HL-60 (cell line): Measurements from ENCODE around the gene TRIB2.

ENCODE experiments used
- DNase-seq, 2 experiments: peaks; one replicate each; pipeline ENCODE4 v3.0.0-alpha.2; 2010 to 2020; ENCODE audit warnings: low read depth in 1 of 2, low spot score in 1 of 2
- H3K27ac ChIP-seq: fragments of 250-450 bp; sonication (Bioruptor Pico); replicated peaks from 2 replicates; pipeline ENCODE4 v1.5.1; 2020; ENCODE audit warnings: mild to moderate bottlenecking, moderate library complexity
- H3K27me3 ChIP-seq: fragments of 250-450 bp; sonication (Bioruptor Pico); 2 replicates; pipeline ENCODE4 v1.5.1; 2021; ENCODE audit warnings: mild to moderate bottlenecking, moderate library complexity; ENCODE audit not compliant: insufficient read depth, poor library complexity, severe bottlenecking
- H3K4me3 ChIP-seq: replicated peaks from 2 replicates; pipeline ENCODE4 v1.5.1; 2011; ENCODE audit warnings: mild to moderate bottlenecking, control low read depth, low read length; ENCODE audit not compliant: insufficient read depth
- GABPA ChIP-seq: IDR thresholded peaks from 2 replicates; pipeline ENCODE4 v1.6.1; 2012; ENCODE audit warnings: low read depth
- POLR2AphosphoS5 ChIP-seq: IDR thresholded peaks from 2 replicates; pipeline ENCODE4 v1.6.1; 2012; ENCODE audit warnings: low read depth
- SPI1 ChIP-seq: IDR thresholded peaks from 2 replicates; pipeline ENCODE4 v1.6.1; 2012; ENCODE audit warnings: low read depth, mild to moderate bottlenecking, borderline replicate concordance
- TF ChIP-seq, protein P1 (sequence below): IDR thresholded peaks from one replicate; pipeline ENCODE4 v1.5.1; 2011; ENCODE audit warnings: low read length, control low read depth, inconsistent platforms; ENCODE audit not compliant: insufficient read depth
- TF ChIP-seq, protein P2 (sequence below): IDR thresholded peaks from 2 replicates; pipeline ENCODE4 v1.6.1; 2012; ENCODE audit warnings: low read depth; ENCODE audit not compliant: insufficient replicate concordance

Gene TRIB2

GRCh38 chr2:12727065-12727464, 10.3 kb downstream of the TRIB2 start:
- Histone ChIP-seq H3K27ac (no peak overlapping the region), H3K27me3 (no peaks in the 10 kb centered on the region), H3K4me3 (no peak overlapping the region)
- TF ChIP-seq SPI1 (no peak), POLR2AphosphoS5 (no peak), GABPA (no peak)
- TF ChIP-seq, protein P1, sequence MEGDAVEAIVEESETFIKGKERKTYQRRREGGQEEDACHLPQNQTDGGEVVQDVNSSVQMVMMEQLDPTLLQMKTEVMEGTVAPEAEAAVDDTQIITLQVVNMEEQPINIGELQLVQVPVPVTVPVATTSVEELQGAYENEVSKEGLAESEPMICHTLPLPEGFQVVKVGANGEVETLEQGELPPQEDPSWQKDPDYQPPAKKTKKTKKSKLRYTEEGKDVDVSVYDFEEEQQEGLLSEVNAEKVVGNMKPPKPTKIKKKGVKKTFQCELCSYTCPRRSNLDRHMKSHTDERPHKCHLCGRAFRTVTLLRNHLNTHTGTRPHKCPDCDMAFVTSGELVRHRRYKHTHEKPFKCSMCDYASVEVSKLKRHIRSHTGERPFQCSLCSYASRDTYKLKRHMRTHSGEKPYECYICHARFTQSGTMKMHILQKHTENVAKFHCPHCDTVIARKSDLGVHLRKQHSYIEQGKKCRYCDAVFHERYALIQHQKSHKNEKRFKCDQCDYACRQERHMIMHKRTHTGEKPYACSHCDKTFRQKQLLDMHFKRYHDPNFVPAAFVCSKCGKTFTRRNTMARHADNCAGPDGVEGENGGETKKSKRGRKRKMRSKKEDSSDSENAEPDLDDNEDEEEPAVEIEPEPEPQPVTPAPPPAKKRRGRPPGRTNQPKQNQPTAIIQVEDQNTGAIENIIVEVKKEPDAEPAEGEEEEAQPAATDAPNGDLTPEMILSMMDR: no peak
- TF ChIP-seq, protein P2, sequence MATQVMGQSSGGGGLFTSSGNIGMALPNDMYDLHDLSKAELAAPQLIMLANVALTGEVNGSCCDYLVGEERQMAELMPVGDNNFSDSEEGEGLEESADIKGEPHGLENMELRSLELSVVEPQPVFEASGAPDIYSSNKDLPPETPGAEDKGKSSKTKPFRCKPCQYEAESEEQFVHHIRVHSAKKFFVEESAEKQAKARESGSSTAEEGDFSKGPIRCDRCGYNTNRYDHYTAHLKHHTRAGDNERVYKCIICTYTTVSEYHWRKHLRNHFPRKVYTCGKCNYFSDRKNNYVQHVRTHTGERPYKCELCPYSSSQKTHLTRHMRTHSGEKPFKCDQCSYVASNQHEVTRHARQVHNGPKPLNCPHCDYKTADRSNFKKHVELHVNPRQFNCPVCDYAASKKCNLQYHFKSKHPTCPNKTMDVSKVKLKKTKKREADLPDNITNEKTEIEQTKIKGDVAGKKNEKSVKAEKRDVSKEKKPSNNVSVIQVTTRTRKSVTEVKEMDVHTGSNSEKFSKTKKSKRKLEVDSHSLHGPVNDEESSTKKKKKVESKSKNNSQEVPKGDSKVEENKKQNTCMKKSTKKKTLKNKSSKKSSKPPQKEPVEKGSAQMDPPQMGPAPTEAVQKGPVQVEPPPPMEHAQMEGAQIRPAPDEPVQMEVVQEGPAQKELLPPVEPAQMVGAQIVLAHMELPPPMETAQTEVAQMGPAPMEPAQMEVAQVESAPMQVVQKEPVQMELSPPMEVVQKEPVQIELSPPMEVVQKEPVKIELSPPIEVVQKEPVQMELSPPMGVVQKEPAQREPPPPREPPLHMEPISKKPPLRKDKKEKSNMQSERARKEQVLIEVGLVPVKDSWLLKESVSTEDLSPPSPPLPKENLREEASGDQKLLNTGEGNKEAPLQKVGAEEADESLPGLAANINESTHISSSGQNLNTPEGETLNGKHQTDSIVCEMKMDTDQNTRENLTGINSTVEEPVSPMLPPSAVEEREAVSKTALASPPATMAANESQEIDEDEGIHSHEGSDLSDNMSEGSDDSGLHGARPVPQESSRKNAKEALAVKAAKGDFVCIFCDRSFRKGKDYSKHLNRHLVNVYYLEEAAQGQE: no peak
- no peak for DNase-seq

DNA sequence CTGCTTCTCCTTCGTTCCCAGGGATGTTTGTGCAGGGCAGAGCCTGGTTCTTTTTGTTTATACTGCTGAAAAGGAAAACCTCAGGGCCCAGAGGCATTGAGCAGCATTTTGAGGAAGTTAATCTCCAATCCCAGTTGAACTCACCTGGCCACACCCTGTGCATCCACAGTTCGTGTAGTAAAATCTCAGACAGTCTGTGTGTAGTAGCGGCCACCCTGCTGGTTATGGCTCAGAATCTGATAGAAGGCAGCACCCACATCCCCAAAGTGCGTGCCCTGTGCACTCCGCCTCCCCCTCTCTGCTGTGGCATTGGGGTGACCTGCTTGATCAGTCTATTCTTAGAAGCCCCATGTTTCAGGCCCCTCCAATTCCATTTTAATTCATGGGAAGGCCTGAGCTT, 10.9 kb downstream of the TRIB2 start:
- no peaks in the 10 kb centered on the region for H3K27me3 ChIP-seq
- no peak overlapping the region for H3K27ac ChIP-seq
- H3K4me3 ChIP-seq: no peak overlapping the region
- no peak for DNase-seq
- TF ChIP-seq, protein P2: no peak
- TF ChIP-seq, protein P1: no peak
- TF ChIP-seq POLR2AphosphoS5 (no peak), SPI1 (no peak), GABPA (no peak)

- TF ChIP-seq SPI1 (peak; percentile 52; the same call in 1 of the 2 replicates), POLR2AphosphoS5 (no peak)
- no peaks in the 10 kb centered on the region for H3K27me3 ChIP-seq
- peak; percentile 21 to 78 for DNase-seq
- H3K27ac ChIP-seq: no peak overlapping the region
- H3K4me3 ChIP-seq: no peak overlapping the region
Measured at GRCh38 chr2:12728221-12728777, 11.6 kb downstream of the TRIB2 start.

DNA sequence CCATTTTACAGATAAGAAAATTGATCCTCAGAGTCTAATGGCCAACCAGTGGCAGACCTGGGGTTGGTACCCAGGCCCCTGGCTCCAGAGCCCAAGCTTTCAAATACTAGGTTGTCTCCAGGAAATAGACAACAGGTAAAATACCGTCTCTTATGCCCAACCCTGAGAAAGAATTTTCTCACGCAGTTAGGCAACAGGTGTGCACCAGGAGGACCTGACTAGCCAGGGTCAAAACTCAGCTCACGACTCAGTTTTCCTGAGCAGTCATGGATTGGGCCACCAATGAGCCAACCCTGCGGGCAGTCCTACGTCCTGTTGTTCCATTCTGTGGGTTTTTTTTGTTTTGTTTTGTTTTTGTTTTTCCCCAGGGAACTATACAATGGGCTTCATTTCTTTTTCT, 13.5 kb downstream of the TRIB2 start:
- no peaks in the 10 kb centered on the region for H3K27me3 ChIP-seq
- no peak overlapping the region for H3K4me3 ChIP-seq
- TF ChIP-seq POLR2AphosphoS5 (no peak), SPI1 (no peak), GABPA (no peak)
- TF ChIP-seq, protein P1: no peak
- TF ChIP-seq, protein P2: no peak

More for the DNA sequence above, 13.5 kb downstream of the TRIB2 start:
- no peak overlapping the region for H3K27ac ChIP-seq
- DNase-seq: no peak
